Activated CD8-positive, alpha-beta memory T cell treated with anti-CD3 and anti-CD28 coated beads for 4 hours (primary cell): ENCODE data around the gene SUMF1.

Source experiments
- DNase-seq, 2 donors: peaks; one replicate each; pipeline ENCODE4 v3.0.0-alpha.2; 2020; ENCODE audit warnings: low read depth in 2 of 2

The SUMF1 gene

GRCh38 chr3:4466741-4467521 lies at the start of gene SUMF1:
SUMF1 (minus strand) TSS chr3:4467269; CDS start chr3:4467245, 24 bp downstream.
- peak; percentile 56 to 57 for DNase-seq

GRCh38 chr3:4515916-4516579 lies 49.0 kb upstream of the SUMF1 start:
- DNase-seq, result no peak

- DNase-seq, result no peak
Observed at GRCh38 chr3:4514916-4515315, 47.8 kb upstream of the SUMF1 start.

- no peak for DNase-seq
Observed at GRCh38 chr3:4514321-4514720, 47.3 kb upstream of the SUMF1 start.

GRCh38 chr3:4512895-4513616 lies 46.0 kb upstream of the SUMF1 start:
- no peak for DNase-seq

- DNase-seq, result no peak
Observed at GRCh38 chr3:4511491-4512262, 44.6 kb upstream of the SUMF1 start.

- DNase-seq, result no peak
Observed at GRCh38 chr3:4509983-4510755, 43.1 kb upstream of the SUMF1 start.

- no peak for DNase-seq
Observed at GRCh38 chr3:4509043-4509442, 42.0 kb upstream of the SUMF1 start.

- DNase-seq, result no peak
Observed at GRCh38 chr3:4508048-4508981, 41.2 kb upstream of the SUMF1 start.

GRCh38 chr3:4507024-4507596 lies 40.0 kb upstream of the SUMF1 start:
- DNase-seq, result no peak

GRCh38 chr3:4506559-4507023 lies 39.5 kb upstream of the SUMF1 start:
- DNase-seq, result no peak

GRCh38 chr3:4505688-4506558 lies 38.9 kb upstream of the SUMF1 start:
- DNase-seq, result no peak

GRCh38 chr3:4504340-4505261 lies 37.5 kb upstream of the SUMF1 start:
- DNase-seq, result no peak

- DNase-seq, result no peak
Observed at GRCh38 chr3:4503050-4503449, 36.0 kb upstream of the SUMF1 start.

GRCh38 chr3:4501927-4502326 lies 34.9 kb upstream of the SUMF1 start:
- DNase-seq, result no peak

- DNase-seq, result no peak
Observed at GRCh38 chr3:4501437-4501836, 34.4 kb upstream of the SUMF1 start.

- no peak for DNase-seq
Observed at GRCh38 chr3:4498446-4498845, 31.4 kb upstream of the SUMF1 start.
